Erythroblast (primary cell): ENCODE measurements around the gene LAMB4.

ENCODE experiments used
- GATA1 ChIP-seq: IDR thresholded peaks from 2 replicates; pipeline ENCODE4 v1.6.1; 2011; ENCODE audit warnings: low read depth, mild to moderate bottlenecking, control low read depth, low read length, moderate library complexity
- POLR2A ChIP-seq: IDR thresholded peaks from 2 replicates; pipeline ENCODE4 v1.6.1; 2011; ENCODE audit warnings: mild to moderate bottlenecking, low read length

DNA sequence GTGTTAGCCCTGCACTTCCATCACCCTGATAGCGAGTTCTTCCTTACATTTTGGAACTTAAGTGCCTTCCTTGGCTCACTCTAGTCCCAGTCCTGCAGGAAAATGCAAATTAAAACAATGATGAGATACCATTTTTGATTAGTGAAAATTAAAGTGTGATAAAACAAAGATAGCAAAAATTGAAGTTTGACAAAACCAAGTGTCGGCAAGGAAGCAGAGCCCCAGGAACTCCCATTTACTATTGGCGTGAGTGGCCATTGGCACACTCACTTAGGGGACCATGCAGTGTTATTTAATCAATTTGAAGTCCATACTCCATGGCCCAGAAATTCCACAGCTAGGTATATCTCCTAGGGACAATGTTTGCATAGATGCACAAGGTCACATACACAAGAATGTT, 28.4 kb downstream of the LAMB4 start:
- TF ChIP-seq POLR2A (no peak), GATA1 (no peak)
